A549 (cell line): Measurements from ENCODE around the gene NAP1L4. TPM values are rescaled to one million over a fixed set of nuclear protein-coding genes. Genes with fewer than 3 reads are reported as not detected.

ENCODE experiments used
- ATAC-seq, 2 experiments: fragments of 200-7000 bp in 1 of 2; fragments of >200 bp in 1 of 2; cut with Nextera tagmentation in 1 of 2; cut with Tn5 transposase in 1 of 2; 3 replicates each; pipeline versions ENCODE4 v1.8.0 to v1.9.1; 2018 to 2020; ENCODE audit warnings: mild to moderate bottlenecking in 1 of 2, moderate library complexity in 1 of 2
- CTCF ChIA-PET: fragments of 300-600 bp; sonication (Branson Sonifier 250); formaldehyde crosslinking; extraction: SDS; loops from one replicate; lab custom pipeline; 2021; ENCODE audit warnings: antibody characterized with exemption, inconsistent platforms; lab: Yijun Ruan, JAX
- POLR2A ChIA-PET: fragments of 350-600 bp; formaldehyde crosslinking; extraction: SDS; loops from one replicate; lab custom pipeline; 2021; ENCODE audit warnings: antibody characterized with exemption, inconsistent platforms; lab: Yijun Ruan, JAX
- DNase-seq, 2 experiments: peaks; one replicate each; pipeline versions ENCODE4 v3.0.0 to v3.0.0-alpha.2; 2011 to 2016; ENCODE audit warnings: low read depth in 1 of 2, low spot score in 1 of 2
- FAIRE-seq: peaks from 2 replicates; lab custom pipeline; 2011; peaks lifted over from hg19 to GRCh38; lab: Jason Lieb, UNC
- H3K27ac ChIP-seq, 2 experiments: fragments of >200 bp; sonication (Bioruptor Twin); formaldehyde crosslinking; 3 replicates each; pipeline ENCODE4 v1.5.1; 2016 to 2017
- H3K4me1 ChIP-seq: fragments of >200 bp; sonication (Bioruptor Twin); formaldehyde crosslinking; 3 replicates; pipeline ENCODE4 v1.6.1; 2016
- H3K4me2 ChIP-seq: fragments of >200 bp; sonication (Bioruptor Twin); formaldehyde crosslinking; 3 replicates; pipeline ENCODE4 v1.6.1; 2016
- H3K4me3 ChIP-seq: fragments of >200 bp; sonication (Bioruptor Twin); formaldehyde crosslinking; 3 replicates; pipeline ENCODE4 v1.5.1; 2016
- H3K9me3 ChIP-seq: fragments of >200 bp; sonication (Bioruptor Twin); formaldehyde crosslinking; 3 replicates; pipeline ENCODE4 v1.6.1; 2016
- BHLHE40 ChIP-seq: IDR thresholded peaks from 2 replicates; pipeline ENCODE4 v1.6.1; 2012; ENCODE audit warnings: low read depth, low read length, inconsistent platforms
- CEBPB ChIP-seq, 2 experiments: fragments of >200 bp in 1 of 2; sonication (Bioruptor Twin) in 1 of 2; formaldehyde crosslinking in 1 of 2; IDR thresholded peaks; 2 replicates each; pipeline ENCODE4 v1.6.1; 2012 to 2016
- EHMT2 ChIP-seq: fragments of 200-600 bp; sonication (generic); IDR thresholded peaks from 2 replicates; pipeline ENCODE4 v1.6.1; 2016; ENCODE audit warnings: antibody characterized with exemption, low read depth, mild to moderate bottlenecking, moderate library complexity
- FOSB ChIP-seq: fragments of 250-450 bp; sonication (Bioruptor Pico); IDR thresholded peaks from 2 replicates; pipeline ENCODE4 v1.5.0; 2020; ENCODE audit warnings: mild to moderate bottlenecking, moderate library complexity
- FOXS1 ChIP-seq: fragments of 250-450 bp; sonication (Bioruptor Pico); IDR thresholded peaks from 2 replicates; pipeline ENCODE4 v1.5.0; 2020; ENCODE audit warnings: mild to moderate bottlenecking, moderate library complexity
- HEYL ChIP-seq: fragments of 250-450 bp; sonication (Bioruptor Pico); IDR thresholded peaks from 2 replicates; pipeline ENCODE4 v1.8.0; 2021; ENCODE audit warnings: mild to moderate bottlenecking, moderate library complexity
- HMGXB4 ChIP-seq: fragments of 250-450 bp; sonication (Bioruptor Pico); IDR thresholded peaks from 2 replicates; pipeline ENCODE4 v1.5.0; 2021; ENCODE audit warnings: mild to moderate bottlenecking, moderate library complexity, borderline replicate concordance
- JUNB ChIP-seq: fragments of >200 bp; sonication (Bioruptor Twin); formaldehyde crosslinking; IDR thresholded peaks from 2 replicates; pipeline ENCODE4 v1.6.1; 2016
- MYC ChIP-seq: IDR thresholded peaks from 2 replicates; pipeline ENCODE4 v1.6.1; 2012; ENCODE audit warnings: mild to moderate bottlenecking, inconsistent platforms, low read length, improper control_type of control experiment, borderline replicate concordance
- NFE2L2 ChIP-seq: fragments of 150-350 bp; conservative IDR thresholded peaks from 2 replicates; pipeline ENCODE4 v1.6.1; 2014; ENCODE audit warnings: low read length
- NR3C1 ChIP-seq: fragments of >200 bp; sonication (Bioruptor Twin); formaldehyde crosslinking; IDR thresholded peaks from 3 replicates; pipeline ENCODE4 v1.6.1; 2017
- POLR2AphosphoS2 ChIP-seq: conservative IDR thresholded peaks from 2 replicates; pipeline ENCODE4 v1.6.1; 2012; ENCODE audit warnings: low read length, improper control_type of control experiment, inconsistent platforms
- RAD21 ChIP-seq, 2 experiments: fragments of >200 bp in 1 of 2; sonication (Bioruptor Twin) in 1 of 2; formaldehyde crosslinking in 1 of 2; IDR thresholded peaks in 1 of 2; conservative IDR thresholded peaks in 1 of 2; 2 replicates in 1 of 2; 3 replicates in 1 of 2; pipeline ENCODE4 v1.6.1; 2012 to 2018; ENCODE audit warnings: inconsistent platforms in 1 of 2
- RNF2 ChIP-seq: fragments of 200-600 bp; sonication (generic); IDR thresholded peaks from 2 replicates; pipeline ENCODE4 v1.6.1; 2016; ENCODE audit warnings: low read depth, mild to moderate bottlenecking, antibody characterized with exemption, moderate library complexity, borderline replicate concordance
- SMC3 ChIP-seq: fragments of >200 bp; sonication (Bioruptor Twin); formaldehyde crosslinking; IDR thresholded peaks from 3 replicates; pipeline ENCODE4 v1.6.1; 2018; ENCODE audit warnings: inconsistent platforms
- ZC3H11A ChIP-seq: fragments of 450-650 bp; IDR thresholded peaks from 2 replicates; pipeline ENCODE4 v1.6.1; 2014; ENCODE audit warnings: antibody characterized with exemption, mild to moderate bottlenecking
- ZFP36 ChIP-seq: fragments of 450-650 bp; IDR thresholded peaks from 2 replicates; pipeline ENCODE4 v1.6.1; 2014; ENCODE audit warnings: borderline replicate concordance; ENCODE audit not compliant: partially characterized antibody
- ZNF302 ChIP-seq: fragments of 250-450 bp; sonication (Bioruptor Pico); IDR thresholded peaks from 2 replicates; pipeline ENCODE4 v1.9.0; 2021; ENCODE audit warnings: inconsistent platforms, mild to moderate bottlenecking, moderate library complexity
- ZSCAN20 ChIP-seq: fragments of 250-450 bp; sonication (Bioruptor Pico); IDR thresholded peaks from 2 replicates; pipeline ENCODE4 v1.8.0; 2022; ENCODE audit warnings: mild to moderate bottlenecking, moderate library complexity
- WGBS: methylation state at CpG from one replicate; pipeline ENCODE4 v1.1.6; 2017; ENCODE audit errors: missing lambda C conversion rate; 5-methylcytosine and 5-hydroxymethylcytosine counted together
- polyA plus RNA-seq, 4 experiments: library from polyadenylated mRNA; depleted of rRNA in 3 of 4; stranded (reverse); fragments of >200 nt; fragmentation: RNase III in 1 of 4; extraction: RNeasy Plus Mini Kit Qiagen cat#74134 plus additional on column Dnase treatment in 1 of 4; gene quantifications; 2 replicates in 3 of 4; 3 replicates in 1 of 4; pipeline ENCODE4 v1.2.3, GENCODE V29; 2011 to 2017
- TF ChIP-seq, protein P1 (sequence below): IDR thresholded peaks from 2 replicates; pipeline ENCODE4 v1.6.1; 2012; ENCODE audit warnings: low read depth, borderline replicate concordance

Gene NAP1L4
- polyA plus RNA-seq, 2 of the 4 experiments (the other 2 are of a cell fraction), result 132 to 148 TPM

GRCh38 chr11:2926611-2927051 is 65.5 kb downstream of the NAP1L4 start:
- peaks cover 25% of the 10 kb centered on the region for H3K4me1 ChIP-seq
- CTCF ChIA-PET, result interaction anchor here (0.6 to 6.9 kb wide), 10 partner anchors 10 to 394 kb away, joined by 3 to 60 read pairs (median 3); a partner anchor contains a TSS
- ATAC-seq (no peak), FAIRE-seq (no peak), DNase-seq (no peak)
- POLR2A ChIA-PET, result interaction anchor here (4.8 kb wide), 1 partner anchor 34 kb away, joined by 41 read pairs; no protein-coding TSS in a partner anchor
- H3K4me2 ChIP-seq, result 0 out of 3 replicates have a peak overlapping the region, but pooled peaks have one; percentile 93
- no peak for TF ChIP-seq RNF2
- no peak for TF ChIP-seq ZC3H11A
- TF ChIP-seq RAD21 (conservative IDR thresholded peaks at IDR 0.05 in 1 of 2, IDR thresholded peaks at IDR 0.05 in 1 of 2), result no peak
- TF ChIP-seq FOXS1 (CRISPR knock-in tag), result no peak
- TF ChIP-seq MYC, result no peak
- TF ChIP-seq NFE2L2, result no peak
- no peak for TF ChIP-seq HEYL (CRISPR knock-in tag)
- TF ChIP-seq HMGXB4, result no peak
- TF ChIP-seq NR3C1, result no peak
- TF ChIP-seq EHMT2, result no peak
- TF ChIP-seq ZSCAN20 (CRISPR knock-in tag), result no peak
- no peak for TF ChIP-seq SMC3
- H3K27ac ChIP-seq, result no peak overlapping the region
- no peaks in the 10 kb centered on the region for H3K9me3 ChIP-seq
- H3K4me3 ChIP-seq, result no peak overlapping the region
- WGBS, result 93% methylated on average over 10 of the region's 11 CpGs

DNA sequence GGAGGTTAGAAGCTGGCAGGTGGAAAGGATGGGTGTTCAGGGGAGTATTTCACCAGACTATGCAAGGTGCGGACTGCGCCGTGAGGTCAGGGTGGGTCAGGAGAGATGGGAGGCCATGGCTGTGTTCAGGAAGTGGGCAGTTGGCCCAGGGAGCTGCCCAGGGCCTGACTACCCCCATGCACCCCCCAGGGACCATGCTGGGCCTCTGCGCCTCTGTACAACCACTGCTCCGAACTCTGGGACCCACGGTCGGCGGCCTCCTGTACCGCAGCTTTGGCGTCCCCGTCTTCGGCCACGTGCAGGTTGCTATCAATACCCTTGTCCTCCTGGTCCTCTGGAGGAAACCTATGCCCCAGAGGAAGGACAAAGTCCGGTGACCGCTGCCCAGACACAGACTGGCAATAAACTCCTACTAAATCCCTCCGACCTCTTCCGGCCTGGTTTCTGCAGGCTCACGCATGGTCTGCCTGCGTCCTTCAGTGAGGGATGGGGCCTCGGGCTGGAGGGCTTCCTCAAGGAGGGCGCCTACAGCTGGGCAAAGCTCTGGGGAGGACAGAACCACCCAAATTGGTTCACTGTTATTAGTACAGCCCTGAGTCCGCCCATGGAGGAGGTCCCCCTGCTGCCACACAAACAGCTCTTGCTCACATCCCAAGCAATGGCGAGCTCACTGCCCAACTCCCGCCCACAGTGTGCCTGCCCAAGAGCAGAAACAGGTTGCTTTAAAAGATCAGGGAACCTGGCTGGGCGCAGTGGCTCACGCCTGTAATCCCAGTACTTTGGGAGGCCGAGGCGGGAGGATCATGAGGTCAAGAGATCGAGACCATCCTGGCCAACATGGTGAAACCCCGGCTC is 67.1 kb downstream of the NAP1L4 start:
- WGBS, result 94% methylated on average over 30 of the region's 30 CpGs
- ChIA-PET CTCF (interaction anchor here (1.5 to 6.9 kb wide), 4 partner anchors 12 to 393 kb away, joined by 5 to 60 read pairs (median 22); a partner anchor contains a TSS), POLR2A (interaction anchor here (0.6 to 1.0 kb wide), 3 partner anchors 12 to 48 kb away, joined by 4 to 6 read pairs (median 4); a partner anchor contains a TSS)
- DNase-seq, result no peak
- H3K27ac ChIP-seq, result peak overlapping the region in 1 of 2 experiments; percentile 22; a peak in 2 of 6 replicates
- H3K4me2 ChIP-seq, result peak overlapping the region; percentile 19; the same call in 1 of the 3 replicates
- ATAC-seq, result no peak
- FAIRE-seq, result no peak
- H3K4me1 ChIP-seq, result peaks cover 25% of the 10 kb centered on the region
- no peaks in the 10 kb centered on the region for H3K9me3 ChIP-seq
- TF ChIP-seq FOSB (CRISPR knock-in tag) (no peak), CEBPB (IDR thresholded peaks at IDR 0.05) (no peak), BHLHE40 (no peak), ZC3H11A (no peak), POLR2AphosphoS2 (no peak), JUNB (no peak), NR3C1 (no peak), ZSCAN20 (CRISPR knock-in tag) (no peak), HEYL (CRISPR knock-in tag) (no peak), ZNF302 (CRISPR knock-in tag) (no peak), ZFP36 (no peak)
- TF ChIP-seq, protein P1, sequence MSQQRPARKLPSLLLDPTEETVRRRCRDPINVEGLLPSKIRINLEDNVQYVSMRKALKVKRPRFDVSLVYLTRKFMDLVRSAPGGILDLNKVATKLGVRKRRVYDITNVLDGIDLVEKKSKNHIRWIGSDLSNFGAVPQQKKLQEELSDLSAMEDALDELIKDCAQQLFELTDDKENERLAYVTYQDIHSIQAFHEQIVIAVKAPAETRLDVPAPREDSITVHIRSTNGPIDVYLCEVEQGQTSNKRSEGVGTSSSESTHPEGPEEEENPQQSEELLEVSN, result no peak
- TF ChIP-seq, all 56 proteins: peak for 0
- H3K4me3 ChIP-seq, result no peak overlapping the region
